HG03064 (cell line): Measurements from ENCODE around the gene PDE6C.
"Not testable (repeated sequence)": the region's sequence is repeated elsewhere in the genome, so short reads cannot be mapped to it uniquely, and the experiment has no call there.

Source experiments
- ATAC-seq: cut with Tn5 transposase; IDR thresholded peaks from one replicate; pipeline ENCODE4 v1.9.1; 2021; ENCODE audit warnings: low read depth; ENCODE audit not compliant: unreplicated experiment

The PDE6C gene

DNA sequence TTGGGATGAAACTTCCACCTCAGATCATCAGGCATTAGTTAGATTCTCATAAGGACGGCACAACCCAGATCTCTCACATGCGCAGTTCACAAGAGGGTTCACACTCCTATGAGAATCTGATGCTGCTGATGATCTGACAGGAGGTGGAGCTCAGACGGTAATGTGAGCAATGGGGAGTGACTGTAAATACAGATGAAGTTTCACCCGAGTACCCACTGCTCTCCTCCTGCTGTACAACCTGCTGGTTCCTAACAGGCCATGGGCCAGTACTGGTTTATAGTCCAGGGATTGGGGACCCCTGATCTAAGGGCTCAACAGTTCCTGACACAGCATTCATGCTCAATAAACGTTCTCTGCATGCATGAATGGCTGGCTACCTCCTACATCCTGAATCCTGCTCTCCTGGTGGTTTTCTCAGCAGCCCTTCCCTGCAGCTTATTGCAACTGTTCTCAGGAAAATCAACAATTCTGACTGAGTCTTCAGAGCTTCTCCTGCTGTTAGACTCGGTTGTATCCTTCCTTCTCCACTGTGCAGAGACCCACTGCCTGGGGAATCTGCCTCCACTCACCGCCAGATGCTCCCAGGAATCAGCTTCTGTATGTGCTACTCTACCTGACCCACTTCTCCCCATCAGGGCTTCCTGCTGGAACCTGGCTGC is 17.4 kb downstream of the PDE6C start:
- ATAC-seq: no peak

DNA sequence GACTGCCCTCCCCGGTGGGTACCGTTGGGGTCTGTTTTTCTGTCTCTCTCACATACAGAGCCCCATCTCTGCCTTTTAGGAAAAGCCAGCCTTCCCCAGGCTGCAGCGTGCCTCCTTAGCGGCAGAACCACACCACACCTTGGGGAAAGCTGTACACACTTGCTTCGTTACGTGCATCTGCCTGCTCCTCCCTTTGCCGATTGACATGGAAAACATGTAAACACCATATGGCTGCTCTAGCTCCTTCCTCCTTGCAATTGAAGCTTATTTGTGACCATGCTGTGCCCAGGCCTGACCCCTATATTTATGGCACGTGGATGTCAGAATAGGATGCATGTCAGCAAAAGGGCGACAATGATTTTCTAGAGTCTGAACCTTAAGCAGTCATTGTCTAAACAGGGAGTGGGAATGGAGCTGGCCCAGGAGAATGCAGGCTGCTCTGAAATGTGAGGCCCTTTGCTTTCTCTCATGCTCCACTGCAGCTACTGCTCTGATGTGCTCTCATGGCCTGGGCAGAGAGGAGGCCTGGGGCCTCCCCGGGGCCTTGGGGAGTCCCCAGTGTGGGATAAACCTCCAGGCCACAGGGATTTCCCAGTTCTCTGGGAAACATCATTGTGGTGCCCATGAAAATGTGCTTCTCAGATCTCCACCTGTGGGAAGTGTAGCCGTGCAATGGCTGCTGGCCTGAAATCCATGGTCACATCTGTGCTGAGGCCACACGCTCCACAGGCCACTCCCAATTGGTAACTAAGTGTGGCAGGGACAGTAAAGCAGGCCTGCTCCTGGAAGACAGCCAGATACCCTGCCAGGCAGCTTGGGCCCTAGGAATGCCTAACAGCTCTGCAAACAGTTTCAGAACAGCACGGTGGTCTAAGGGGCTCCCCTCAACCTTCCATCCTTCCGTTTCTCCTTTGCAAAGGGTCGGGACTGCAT is 18.6 kb downstream of the PDE6C start:
- no peak for ATAC-seq

DNA sequence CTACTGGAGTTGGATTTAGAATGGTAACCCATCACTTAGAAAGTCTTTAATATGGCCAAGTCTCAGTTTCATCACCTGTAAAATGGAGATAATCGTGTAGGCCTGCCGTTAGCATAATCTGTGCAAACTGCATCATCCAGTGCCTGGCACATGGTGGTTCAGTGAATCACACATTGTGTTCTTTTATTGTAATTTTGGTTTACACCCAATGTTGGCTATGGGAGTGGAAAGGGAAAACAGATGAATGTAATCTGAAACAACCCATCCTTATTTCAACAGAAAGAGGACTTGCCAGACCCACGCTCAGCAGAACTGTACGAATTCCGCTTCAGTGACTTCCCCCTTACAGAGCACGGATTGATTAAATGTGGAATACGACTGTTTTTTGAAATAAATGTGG is 27.5 kb downstream of the PDE6C start:
- no peak for ATAC-seq

DNA sequence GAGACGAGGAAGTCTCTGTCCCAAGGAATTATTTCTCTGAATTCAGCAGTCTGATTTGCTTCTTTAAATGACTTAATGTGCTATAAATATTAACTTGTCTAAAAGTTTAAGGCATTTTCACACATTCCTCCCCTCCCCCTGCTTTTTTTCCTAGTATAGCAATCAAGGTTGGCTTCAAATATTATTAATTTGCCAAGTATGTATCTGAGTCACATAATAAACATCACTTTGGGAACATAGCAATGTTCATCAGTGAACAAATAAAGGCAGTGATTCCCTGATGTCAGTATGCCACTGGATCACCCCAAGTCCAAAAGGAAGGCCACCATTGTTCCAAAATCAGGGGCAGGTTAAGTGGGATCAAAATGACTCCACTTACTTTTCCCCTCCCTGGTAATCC is 40.5 kb downstream of the PDE6C start:
- ATAC-seq: no peak

DNA sequence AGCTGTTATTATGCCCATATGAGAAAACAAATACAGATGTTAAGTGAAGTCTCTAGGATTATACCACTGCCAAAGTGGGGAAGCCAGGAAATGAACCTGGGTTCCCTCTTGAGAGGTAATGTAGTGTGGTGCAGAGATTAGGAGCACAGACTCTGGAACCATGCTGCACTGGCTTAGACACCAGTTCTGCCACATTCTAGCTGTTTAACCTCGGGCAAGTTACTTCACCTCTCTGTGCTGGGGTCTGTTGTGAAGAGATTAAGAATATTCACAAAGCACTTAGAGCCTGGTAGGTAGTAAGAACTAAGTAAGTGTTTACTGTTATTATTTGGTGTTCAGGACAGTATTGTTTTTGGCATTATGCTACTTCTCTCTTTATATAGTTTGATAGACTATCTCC is 41.9 kb downstream of the PDE6C start:
- ATAC-seq: no peak

DNA sequence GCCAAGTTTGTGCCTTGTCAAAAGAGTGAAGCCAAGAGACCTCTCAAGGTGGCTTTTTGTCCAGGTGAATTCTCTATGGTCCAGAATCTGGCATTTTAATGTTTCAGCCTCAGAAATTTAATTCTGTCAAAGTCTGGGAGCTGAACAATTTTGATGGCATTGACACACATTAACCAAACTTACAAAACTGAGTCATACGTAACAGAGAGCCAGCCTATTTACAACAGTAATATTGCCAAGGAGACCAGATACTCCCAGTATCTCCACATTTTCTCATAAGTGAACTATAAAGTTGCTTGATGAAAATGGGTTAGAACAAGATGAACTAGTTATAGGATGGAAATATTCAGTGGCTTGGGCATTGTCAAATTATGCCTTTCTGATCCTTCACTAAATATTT is 43.8 kb downstream of the PDE6C start:
- ATAC-seq: no peak

DNA sequence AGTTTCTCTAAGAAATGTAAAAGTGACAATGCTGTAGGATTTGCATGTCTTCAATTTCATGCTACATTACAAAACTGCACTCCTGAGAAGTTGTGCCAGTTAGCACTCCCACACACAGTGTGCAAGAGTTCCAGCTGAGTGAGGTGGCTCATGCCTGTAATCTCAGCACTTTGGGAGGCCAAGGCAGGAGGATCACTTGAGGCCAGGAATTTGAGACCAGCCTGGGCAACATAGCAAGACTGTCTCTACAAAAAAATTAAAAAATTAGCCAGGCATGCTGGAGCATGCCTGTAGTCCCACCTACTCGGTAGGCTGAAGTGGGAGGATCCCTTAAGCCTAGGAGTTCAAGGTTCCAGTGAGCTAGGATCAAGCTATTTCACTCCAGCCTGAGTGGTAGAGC is 45.4 kb downstream of the PDE6C start:
- ATAC-seq: no peak

DNA sequence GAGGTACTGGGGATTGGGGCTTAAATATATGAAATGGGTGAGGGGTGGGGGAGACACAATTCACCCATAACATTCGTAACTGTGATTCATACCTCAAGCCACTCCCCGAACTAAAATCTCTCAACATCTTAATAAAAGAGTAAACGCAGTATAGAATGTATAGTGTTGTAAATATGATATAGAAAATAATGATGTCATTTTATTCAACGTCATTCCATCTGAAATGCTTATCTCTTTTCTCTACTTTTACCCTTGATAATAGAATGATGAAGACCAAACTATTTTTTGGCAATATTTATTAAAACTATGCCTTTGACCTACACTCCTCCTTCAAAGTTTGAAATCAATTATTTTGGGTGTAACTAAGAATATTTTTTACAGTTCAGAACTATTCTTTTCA is 53.7 kb downstream of the PDE6C start:
- ATAC-seq: no peak

DNA sequence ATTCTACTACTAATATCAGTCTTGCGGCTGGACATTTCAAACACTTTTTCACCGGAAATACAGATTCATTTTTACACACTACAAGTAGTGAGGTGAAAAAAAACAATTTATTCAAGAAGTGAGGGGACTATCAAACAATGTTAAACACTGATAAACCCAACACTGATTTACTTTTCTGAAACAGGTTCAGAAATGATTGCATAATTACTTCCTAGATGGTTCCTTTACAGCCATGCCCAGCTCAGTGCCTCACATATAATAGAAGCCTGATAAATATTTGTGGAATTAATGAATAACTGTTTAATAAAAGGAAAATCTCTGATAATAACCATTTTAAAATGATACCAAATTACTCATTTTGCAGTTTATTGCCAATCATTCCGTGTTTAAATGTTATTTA is 55.5 kb downstream of the PDE6C start:
- no peak for ATAC-seq

DNA sequence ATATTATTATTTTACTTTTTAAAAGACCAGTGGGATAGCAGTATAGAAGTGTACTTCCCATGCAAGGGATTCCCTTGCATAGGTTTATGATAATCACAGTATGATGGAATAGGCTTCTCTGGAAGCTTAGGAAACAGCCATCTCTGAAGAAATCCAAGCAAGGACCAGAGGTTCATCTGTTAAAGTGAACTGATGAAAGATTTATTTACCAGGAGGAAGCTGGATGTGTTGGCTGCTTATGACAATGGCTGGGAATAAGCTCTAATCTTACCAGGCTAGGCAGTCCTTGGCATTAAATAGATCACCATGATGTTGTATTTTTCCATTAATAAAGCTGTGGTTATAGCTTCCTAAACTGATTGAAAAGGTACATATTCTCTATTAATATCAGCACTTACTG is 58.0 kb downstream of the PDE6C start:
- ATAC-seq: no peak

DNA sequence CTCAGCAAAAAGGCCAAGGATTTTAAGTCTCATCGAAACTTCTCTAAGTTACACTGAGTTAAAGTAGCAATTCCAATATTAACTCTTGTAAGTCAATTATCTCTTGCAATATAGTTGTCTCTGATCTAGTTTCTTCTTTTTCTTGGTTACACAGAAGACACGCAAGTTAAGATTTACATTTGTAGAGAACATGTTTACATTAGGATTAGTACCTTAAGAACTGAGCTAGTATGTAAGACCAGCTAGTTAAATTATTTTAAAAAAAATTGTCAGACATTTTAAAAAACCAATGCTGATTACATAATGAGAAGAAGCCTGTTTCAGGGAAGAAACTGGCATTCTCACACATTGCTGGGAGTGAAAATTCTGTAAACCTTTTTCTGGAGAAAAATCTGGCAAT is 58.7 kb downstream of the PDE6C start:
- ATAC-seq: no peak

DNA sequence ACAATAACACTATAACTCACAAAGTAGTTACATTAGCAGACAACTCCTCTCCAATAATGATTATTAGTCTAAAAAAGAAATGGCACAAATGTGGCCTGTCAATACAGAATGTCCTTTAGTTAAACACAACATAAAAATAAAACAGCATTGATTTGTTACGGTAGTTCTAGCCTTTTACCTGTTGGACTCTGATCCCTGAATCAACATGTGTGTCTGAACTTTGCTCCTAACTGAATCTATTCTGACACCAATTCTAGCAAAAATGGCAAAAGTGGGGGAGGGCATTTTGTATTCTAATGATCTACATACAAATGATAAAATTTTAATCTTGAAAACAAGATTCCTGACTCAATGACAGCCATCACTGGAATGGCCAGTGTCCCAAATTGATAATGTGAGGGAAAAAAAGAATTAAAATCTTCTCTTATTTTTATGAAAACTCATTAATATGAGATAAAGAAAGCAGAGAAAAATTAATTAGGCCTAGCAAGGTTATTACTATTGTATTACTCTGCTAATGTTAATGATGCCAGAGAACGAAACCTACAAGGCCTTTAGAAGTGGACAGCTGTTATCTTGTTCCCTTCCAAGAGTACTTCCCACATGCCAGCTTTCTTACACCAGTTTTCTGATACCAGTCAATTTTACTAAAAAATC is 59.8 kb downstream of the PDE6C start:
- ATAC-seq: no peak

DNA sequence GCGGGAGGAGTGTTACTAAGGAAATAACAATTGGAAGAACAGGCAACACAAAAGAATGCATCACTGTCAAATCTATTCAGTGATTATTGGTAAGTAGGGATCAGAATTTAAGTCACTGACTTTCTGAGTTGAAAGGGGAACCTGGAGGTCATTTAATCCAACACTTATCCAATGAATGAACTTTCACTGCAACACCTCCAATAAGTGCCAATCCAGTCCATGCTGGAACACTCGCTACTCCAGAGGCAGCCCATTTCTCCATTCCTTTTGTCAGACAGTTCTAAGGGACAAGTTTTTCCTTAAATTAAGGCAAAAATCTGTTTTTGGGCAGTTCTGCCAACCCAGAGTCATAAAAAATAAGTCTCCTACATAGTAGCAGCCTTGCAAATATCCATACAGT is 60.6 kb downstream of the PDE6C start:
- no peak for ATAC-seq

DNA sequence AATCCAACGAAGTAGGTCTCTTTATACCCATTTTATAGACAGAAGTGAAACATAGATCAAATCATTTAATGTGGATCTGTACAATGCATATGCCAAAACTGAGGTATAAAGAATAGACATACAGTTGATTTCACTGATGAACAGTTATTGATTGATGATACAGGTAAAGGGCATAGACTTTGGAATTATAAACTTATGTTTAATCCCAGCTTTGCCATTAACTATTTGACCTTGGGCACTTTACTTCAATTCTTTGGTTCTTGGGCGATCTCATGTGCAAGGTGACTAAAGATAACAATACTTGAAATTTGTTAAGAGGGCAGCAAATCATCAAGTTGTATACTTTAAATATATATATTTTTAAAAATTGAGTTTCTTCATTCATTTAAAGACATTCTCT is 61.5 kb downstream of the PDE6C start:
- ATAC-seq: no peak

DNA sequence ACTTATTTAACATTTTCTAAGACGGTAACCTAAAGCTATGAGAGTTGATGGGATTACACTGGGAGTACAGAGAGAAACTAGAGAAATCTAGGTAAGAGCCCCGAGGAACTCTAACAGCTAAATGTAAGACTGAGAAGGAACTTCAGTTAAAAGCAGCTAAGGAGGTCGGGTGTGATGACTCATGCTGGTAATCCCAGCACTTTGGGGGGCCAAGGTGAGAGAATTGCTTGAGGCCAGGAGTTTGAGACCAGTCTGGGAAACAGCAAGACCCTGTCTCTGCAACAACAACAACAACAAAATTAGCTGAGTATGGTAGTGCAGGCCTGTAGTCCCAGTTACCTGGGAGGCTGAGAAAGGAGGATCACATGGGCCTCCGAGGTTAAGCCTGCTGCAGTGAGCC is 66.0 kb downstream of the PDE6C start:
- ATAC-seq: no peak

DNA sequence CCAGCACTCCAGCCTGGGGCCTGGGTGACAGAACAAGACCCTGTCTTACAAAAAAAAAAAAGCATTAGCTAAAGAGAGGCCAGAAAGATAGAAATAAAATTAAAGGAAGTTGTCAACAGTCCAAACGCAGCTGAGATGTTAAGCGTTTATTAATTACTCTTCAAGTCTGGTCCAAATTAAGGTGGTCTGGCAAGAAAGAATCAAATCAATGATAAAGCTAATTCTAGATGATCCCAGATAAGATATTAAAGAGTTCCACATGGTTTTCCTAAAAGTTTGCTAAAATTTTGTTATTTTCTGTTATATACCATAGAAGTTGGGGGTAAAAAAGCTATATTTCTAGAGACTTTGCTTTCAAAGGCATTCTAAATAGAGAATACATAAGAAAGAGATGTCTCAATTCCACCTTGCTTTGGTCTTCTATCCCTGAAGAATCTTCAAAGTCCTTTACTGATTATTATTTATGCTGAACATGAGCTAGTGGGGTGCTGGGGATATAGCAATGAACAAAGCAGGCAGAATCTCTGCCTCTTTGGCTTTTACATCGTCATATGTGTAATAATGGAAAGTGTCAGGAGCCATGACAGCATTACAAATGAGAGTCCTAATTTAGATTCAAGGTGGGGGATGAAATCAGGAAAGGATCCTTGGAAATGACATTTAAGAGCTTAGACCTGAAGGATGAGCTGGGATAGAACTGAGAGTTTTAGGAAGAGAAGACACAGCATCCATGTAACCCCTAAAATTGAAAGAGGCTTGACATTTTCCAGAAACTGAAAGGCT is 66.7 kb downstream of the PDE6C start:
- no peak for ATAC-seq

DNA sequence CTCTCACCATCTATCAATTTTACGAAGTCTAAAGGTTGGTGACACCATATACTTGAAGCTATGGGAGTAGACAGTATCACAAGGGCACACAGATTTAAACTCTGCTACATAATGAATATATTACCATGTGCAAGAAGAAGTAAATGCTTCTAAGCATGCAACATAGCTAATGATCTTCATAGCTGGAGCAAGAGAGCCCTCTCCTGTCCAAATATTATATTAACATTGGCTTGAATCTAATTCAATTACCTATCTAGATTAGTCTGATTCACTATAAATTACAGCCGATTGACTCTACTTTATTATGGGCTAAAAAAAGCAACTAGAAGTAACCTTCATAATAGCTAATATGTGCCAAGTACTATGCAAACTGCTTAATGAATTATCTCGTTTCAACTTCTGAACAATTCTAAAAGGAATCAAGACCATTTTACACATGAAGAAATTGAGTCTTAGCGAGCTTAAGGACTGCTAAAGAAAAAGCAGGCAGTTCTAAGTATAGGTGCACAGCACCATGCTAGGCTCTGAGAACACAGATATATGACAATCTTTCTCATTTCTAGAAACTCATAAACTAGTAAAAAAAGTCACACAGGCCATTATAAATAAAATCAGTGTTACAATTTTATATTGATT is 68.2 kb downstream of the PDE6C start:
- ATAC-seq: no peak

DNA sequence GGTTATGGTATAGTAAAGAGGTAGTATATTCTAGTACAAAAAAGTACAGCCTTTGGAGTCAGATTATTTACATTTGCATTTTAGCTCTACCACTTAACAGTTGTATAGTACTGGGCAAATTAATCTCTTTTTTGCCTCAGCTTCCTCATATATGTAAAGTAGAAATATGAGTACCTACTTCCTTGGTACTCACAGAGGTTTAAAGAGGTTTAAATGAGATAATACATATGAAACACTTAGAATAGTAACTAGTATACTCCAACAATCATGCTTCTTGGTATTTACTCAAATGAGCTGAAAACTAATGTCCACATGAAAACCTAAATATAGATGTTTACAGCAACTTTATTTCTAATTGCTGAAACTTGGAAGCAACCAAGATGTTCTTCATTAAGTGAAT is 75.4 kb downstream of the PDE6C start:
- ATAC-seq: no peak

DNA sequence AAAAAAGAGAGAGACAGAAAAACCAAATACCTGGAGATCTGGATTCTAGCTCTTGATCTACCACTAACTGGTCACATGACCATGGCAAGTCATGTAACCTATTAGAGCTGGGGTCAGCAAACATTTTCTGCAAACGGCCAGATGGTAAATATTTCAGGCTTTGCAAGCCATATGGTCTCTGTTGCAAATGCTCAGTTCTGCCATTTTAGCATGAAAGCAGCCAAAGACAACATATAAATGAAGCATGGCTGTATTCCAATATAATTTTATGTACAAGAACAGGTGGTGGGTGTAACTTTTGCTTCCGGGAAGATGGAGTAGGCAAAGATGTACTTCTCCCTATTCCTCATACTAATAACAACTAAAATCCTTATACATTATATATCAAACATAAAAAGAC is 83.4 kb downstream of the PDE6C start:
- ATAC-seq: no peak

DNA sequence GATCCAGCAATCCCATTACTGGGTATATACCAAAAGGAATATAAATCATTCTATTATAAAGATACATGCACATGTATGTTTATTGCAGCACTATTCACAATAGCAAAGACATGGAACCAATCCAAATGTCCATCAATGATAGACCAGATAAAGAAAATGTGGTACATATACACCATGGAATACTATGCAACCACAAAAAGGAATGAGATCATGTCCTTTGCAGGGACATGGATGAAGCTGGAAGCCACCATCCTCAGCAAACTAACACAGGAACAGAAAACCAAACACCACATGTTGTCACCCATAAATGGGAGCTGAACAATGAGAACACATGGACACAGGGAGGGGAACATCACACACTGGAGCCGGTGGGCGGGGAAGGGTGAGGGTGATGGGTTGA is 84.2 kb downstream of the PDE6C start:
- not testable (repeated sequence) for ATAC-seq
